HepG2 (cell line): Measurements from ENCODE around the gene SETD5. TPM values are rescaled to one million over a fixed set of nuclear protein-coding genes. Genes with fewer than 3 reads are reported as not detected.

ENCODE experiments used
- BRF2 ChIP-seq: sonication (generic); formaldehyde crosslinking; IDR thresholded peaks from 2 replicates; pipeline ENCODE4 v1.8.1; 2022; ENCODE audit warnings: mild to moderate bottlenecking, missing genetic modification reagents
- HMGXB4 ChIP-seq, 2 experiments: sonication (generic) in 1 of 2; formaldehyde crosslinking in 1 of 2; IDR thresholded peaks; 2 replicates each; pipeline versions ENCODE4 v1.4.0 to v1.6.1; 2018 to 2020; ENCODE audit warnings: missing genetic modification reagents in 2 of 2, borderline replicate concordance in 1 of 2, low read depth in 1 of 2, mild to moderate bottlenecking in 1 of 2, missing biosample characterization in 1 of 2
- JUNB ChIP-seq: sonication (generic); formaldehyde crosslinking; IDR thresholded peaks from 2 replicates; pipeline ENCODE4 v1.8.0; 2022; ENCODE audit warnings: missing genetic modification reagents, mild to moderate bottlenecking, borderline replicate concordance
- NR1H2 ChIP-seq: sonication (generic); formaldehyde crosslinking; IDR thresholded peaks from 2 replicates; pipeline ENCODE4 v1.8.1; 2022; ENCODE audit warnings: low read depth, missing genetic modification reagents, borderline replicate concordance
- PATZ1 ChIP-seq: sonication (generic); formaldehyde crosslinking; IDR thresholded peaks from 2 replicates; pipeline ENCODE4 v1.4.0; 2020; ENCODE audit warnings: missing genetic modification reagents
- PRDM15 ChIP-seq: sonication (generic); formaldehyde crosslinking; IDR thresholded peaks from 2 replicates; pipeline ENCODE4 v1.4.0; 2020; ENCODE audit warnings: missing genetic modification reagents
- SALL1 ChIP-seq: sonication (generic); formaldehyde crosslinking; IDR thresholded peaks from 2 replicates; pipeline ENCODE4 v1.8.0; 2022; ENCODE audit warnings: mild to moderate bottlenecking, missing genetic modification reagents
- TOPORS ChIP-seq: sonication (generic); formaldehyde crosslinking; IDR thresholded peaks from 2 replicates; pipeline ENCODE4 v1.8.0; 2023; ENCODE audit warnings: mild to moderate bottlenecking, missing genetic modification reagents
- ZNF10 ChIP-seq: sonication (generic); formaldehyde crosslinking; IDR thresholded peaks from 2 replicates; pipeline ENCODE4 v1.4.0; 2020; ENCODE audit warnings: mild to moderate bottlenecking, low read depth, missing genetic modification reagents, borderline replicate concordance
- ZNF142 ChIP-seq: sonication (generic); formaldehyde crosslinking; IDR thresholded peaks from 2 replicates; pipeline ENCODE4 v1.4.0; 2020; ENCODE audit warnings: missing genetic modification reagents
- ZNF557 ChIP-seq: sonication (generic); formaldehyde crosslinking; IDR thresholded peaks from 2 replicates; pipeline ENCODE4 v1.4.0; 2020; ENCODE audit warnings: missing genetic modification reagents
- polyA plus RNA-seq, 8 experiments: library from polyadenylated mRNA; depleted of rRNA in 3 of 8; stranded (reverse) in 7 of 8; unstranded in 1 of 8; fragments of >200 nt; fragmentation: Illumina TruSeq in 4 of 8; extraction: Trizol in 4 of 8; gene quantifications; 2 replicates each; pipeline versions ENCODE4 v1.2.1 to v1.2.3, GENCODE V29; 2011 to 2016; ENCODE audit warnings: low read depth in 4 of 8, missing spikeins in 1 of 8, mixed read lengths in 1 of 8; ENCODE audit not compliant: insufficient read depth in 1 of 8
- total RNA-seq, 5 experiments: library from RNA; depleted of rRNA; stranded (reverse); fragments of >200 nt; fragmentation: Illumina TruSeq; extraction: Trizol; gene quantifications; 2 replicates each; pipeline ENCODE4 v1.2.3, GENCODE V29; 2016; ENCODE audit warnings: low read depth in 1 of 5

The SETD5 gene
- total and polyA plus RNA-seq, 2 of the 13 experiments (the other 11 are each of a cell fraction or from before 2014, with no cell fraction given) = 46.8 to 95.8 TPM

GRCh38 chr3:9396632-9397331 lies 633 bp upstream of the SETD5 start (continued):
- no peak; the same call in none of the 2 replicates for TF ChIP-seq ZNF142 (CRISPR knock-in tag)
- TF ChIP-seq TOPORS (CRISPR knock-in tag) = no peak
- TF ChIP-seq JUNB (CRISPR knock-in tag) = no peak
- peak; percentile 74; the same call in 1 of the 2 replicates for TF ChIP-seq SALL1 (CRISPR knock-in tag)
- 0 out of 2 replicates have a peak, but pooled peaks have one; percentile 23 for TF ChIP-seq PRDM15 (CRISPR knock-in tag)
- TF ChIP-seq NR1H2 = no peak
- peak; percentile 17; the same call in 1 of the 2 replicates for TF ChIP-seq ZNF557 (CRISPR knock-in tag)
- peak; percentile 74; the same call in 1 of the 2 replicates for TF ChIP-seq BRF2 (CRISPR knock-in tag)
- TF ChIP-seq PATZ1 (CRISPR knock-in tag) = peak; percentile 90
- TF ChIP-seq HMGXB4 (CRISPR knock-in tag; IDR thresholded peaks at IDR 0.05; ENCODE audit: borderline replicate concordance in 1 of 2, low read depth in 1 of 2) = peak in 1 of 2 experiments; percentile 66; a peak in 3 of 4 replicates
- TF ChIP-seq ZNF10 (CRISPR knock-in tag) = no peak
